HG02870 (cell line): ENCODE results near the gene ELK4.

Experiments
- ATAC-seq: cut with Tn5 transposase; IDR thresholded peaks from one replicate; pipeline ENCODE4 v1.9.1; 2021; ENCODE audit warnings: mild to moderate bottlenecking, moderate library complexity; ENCODE audit not compliant: unreplicated experiment

The ELK4 gene

DNA sequence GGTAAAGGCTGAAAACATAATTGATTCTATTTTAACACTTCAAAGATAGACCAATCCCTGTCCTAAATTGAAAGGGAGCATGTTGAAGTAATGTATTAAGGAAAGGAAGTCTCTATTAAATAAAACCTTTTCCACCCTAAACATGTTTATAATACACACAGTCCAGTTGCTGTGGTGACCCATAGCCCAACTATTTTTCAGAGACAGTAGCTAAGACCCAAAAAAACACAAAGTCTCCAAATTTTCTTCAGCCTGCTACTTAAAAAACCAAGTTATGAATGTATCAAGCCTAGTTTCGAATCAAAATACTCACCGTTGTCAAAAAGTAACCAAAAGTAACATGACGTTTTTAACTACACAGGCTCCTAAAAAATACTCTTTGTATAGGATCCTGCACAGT is 1.6 kb downstream of the ELK4 start:
- ATAC-seq: no peak

DNA sequence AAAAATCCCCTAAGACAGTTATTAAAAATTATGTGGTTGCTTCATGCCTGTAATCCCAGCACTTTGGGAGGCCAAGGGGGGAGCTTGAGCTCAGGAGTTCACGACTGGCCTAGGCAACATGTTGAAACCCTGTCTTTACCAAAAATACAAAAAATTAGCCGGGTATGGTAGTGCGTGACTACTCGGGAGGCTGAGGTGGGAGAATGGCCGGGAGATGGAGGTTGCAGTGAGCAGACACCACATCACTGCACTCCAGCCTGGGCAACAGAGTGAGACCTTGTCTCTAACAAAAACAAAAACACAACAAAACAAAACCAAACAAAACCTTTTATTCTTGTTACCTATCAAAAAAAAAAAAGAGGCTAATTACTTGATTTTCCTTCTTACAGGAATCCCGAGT is 2.1 kb downstream of the ELK4 start:
- ATAC-seq: no peak

DNA sequence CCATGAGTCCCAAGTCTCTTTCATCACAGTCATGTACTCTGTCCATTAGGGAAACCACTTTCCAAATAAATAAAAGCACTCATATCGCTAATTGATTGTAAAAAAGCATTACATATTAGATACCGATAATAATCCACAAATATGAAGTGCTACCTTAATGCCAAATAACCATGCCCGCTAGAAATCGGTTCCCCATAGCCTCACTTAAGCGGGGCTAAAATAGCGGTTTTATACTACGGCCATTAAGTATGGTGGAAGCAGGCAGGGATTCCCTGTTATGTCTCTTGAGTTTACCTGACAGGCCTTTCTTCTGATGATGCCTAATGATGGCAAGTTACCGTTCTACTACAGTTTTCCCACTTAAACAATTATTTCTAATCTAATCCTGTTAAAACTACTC is 3.9 kb downstream of the ELK4 start:
- ATAC-seq: no peak

DNA sequence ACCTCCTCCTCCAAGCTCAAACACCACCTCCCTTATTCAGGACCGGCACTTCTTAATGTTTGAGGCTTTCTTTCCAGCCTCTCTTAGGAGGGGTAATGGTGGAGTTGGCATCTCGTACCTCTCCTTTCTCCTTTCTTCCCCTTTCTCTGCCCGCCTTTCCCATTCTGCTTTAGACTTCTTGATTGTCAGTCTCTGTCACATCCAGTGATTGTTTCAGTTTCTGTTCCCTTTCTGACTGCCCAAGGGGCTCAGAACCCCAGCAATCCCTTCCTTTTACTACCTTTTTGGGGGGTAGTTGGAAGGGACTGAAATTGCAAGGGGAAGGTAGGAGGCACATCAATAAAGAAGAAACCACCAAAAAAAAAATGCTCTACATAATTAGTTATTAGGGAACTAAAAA is 5.6 kb downstream of the ELK4 start:
- ATAC-seq: no peak

DNA sequence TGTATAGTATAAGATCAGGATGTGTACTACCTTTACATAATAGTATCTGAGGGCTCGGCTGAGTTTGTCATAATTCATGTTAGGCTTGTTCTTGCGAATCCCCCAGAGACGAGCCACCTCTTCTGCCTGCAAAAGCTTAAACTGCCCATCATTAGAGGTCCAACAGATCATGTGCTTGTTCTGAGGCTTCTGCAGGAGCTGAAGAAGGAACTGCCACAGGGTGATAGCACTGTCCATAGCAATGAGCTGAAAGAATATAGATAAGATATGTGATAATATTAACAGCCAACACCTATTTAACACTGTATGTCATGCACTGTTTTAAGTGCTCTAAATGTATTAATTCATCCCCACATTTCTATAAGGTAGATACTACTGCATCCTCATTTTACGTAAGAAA is 8.2 kb downstream of the ELK4 start:
- ATAC-seq: no peak

DNA sequence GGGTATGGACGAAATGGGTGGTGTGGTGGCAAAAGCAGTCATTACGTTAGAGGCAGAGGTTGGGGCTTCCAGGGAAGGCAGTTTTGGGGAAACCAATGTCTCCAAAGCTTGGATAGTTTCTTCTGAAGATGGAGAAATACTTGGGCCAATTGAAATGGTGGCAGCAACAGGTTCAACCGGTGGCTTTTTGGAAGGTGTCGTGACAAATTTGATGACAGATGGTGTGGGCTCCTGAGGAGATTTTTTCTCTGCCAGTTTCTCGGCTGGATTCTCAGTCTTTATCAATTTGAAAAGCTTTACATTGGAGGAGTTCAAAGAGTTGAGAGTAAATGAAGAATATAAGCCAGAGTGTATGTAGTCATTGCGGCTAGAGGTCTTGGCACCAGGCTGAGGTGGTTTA is 11.5 kb downstream of the ELK4 start:
- ATAC-seq: no peak

DNA sequence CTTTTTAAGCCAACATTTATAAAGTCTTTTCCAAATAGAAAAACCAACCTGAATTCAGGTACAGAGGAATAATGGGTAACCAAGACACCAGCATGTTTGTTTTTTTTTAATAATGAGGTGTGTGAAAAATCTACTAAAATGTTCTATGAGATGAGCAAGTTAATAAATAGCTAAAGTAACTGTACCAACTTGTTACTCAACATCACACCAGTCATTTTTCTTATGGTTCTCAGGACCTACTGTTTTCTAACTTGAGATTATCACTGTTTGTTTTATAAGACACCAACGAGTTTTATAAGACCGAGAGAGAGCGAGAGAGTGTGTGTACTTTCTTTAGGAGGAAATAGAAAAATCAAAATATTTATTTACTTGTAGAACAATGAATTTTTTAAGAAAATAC is 12.4 kb downstream of the ELK4 start:
- no peak for ATAC-seq

DNA sequence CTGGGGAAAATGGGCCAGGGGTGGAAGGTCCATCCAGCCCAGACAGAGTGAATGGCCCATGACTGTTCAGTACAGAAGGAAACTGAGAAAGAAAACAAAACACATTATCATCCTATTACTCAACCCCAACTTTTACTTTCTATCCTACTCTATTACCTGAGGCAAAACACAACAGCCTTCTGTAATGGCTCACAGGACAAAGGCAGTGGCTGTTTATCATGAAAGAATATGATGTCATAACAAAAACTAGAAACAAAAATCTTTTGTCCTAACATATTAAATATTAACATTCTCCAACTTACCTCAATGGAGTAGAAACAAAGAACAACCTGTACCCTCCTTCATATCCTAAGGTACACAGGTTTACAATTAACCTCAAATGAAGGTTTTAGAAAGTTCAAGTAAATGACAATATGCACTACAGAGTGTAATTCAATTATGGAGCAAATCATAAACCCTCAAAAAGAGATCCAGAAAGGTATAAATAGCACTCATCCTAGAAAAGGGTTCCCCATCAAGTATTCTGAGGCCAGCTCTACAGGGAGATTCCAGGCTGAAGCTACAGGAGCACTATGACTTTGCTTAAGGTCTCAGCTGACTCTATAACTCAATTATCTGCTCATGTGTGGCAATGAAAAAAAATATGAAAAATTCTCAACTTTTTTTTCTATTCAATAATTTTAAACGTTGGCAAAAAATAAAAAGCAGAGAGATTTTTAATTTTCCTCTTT is 15.1 kb downstream of the ELK4 start:
- no peak for ATAC-seq

DNA sequence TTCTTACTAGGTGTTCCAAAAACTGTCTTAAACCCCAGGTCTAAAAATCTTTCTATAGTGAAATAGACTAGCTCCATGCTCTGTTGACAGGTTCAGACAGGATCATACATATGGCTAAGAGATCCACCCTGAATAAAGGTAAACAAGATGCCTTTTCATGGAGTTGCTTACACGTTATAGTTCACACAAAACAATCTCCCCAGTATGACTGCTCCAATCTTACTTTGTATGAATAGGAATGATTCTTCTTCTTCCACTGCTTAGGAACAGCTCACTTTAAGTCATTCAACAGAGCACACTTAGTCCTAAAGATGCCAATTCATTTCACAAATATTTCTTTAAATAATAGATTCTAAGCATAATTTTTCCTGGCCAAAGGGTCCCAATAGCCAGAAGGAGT is 16.0 kb downstream of the ELK4 start:
- no peak for ATAC-seq

DNA sequence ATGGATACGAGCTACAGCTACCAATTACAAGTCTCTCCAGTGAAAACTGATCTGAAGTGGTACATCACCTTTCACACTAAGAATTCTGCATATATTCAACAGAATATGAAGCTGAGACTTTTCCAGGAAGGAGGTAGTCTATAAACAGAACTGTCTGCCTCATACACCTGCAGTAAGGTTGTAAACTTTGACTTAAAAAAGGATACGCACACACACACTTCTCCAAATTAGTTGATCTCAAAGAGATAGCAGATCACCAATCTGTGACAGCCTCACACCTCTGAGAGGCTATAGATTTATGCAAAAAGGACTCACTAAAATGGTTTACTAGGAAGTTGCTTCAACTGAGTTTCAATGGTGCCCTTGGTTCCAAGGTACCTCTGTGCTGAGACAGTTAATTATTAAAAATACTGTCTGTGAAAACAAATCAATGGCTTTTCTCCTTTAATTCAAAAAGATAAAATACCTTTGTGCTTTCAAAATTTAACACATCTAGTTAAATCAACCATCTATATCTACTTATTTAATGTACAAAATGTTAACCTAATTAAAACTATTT is 17.9 kb downstream of the ELK4 start:
- ATAC-seq: no peak

DNA sequence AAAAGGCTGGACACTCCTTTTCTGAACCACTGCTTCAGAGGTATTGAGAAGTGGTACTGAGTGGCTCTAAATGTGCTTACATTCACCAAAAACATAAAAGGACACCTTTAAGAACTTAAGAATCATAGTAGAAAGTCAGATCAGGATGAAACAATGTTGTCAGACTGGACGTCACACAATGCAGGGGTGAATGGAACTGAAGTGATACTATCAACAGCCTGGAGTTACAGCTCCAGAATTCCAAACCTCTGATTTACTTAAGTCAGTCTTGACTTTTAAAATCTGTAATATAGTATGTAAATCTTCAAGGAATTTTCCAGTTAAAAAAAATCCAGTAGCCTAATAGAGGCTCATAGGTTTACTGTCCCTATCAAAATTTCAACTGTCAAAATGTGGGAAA is 19.3 kb downstream of the ELK4 start:
- ATAC-seq: no peak

DNA sequence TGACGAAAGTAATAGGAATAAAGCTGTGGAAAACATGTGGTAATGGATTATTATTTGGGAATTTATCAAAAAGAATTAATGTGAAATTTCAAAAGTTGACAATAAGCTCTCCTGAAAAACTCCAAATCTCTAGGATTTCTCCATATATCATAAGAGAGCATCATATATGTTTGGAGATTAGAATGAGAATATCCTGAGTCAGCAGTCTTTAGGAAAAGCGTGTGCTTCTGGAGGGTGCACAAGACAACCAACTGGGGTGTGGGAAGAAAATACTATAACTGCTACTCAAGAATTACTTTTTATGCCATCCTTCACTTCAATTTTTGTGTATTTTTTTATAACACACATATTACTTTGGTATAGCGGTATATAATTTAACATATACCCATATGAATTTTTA is 19.7 kb downstream of the ELK4 start:
- ATAC-seq: no peak

DNA sequence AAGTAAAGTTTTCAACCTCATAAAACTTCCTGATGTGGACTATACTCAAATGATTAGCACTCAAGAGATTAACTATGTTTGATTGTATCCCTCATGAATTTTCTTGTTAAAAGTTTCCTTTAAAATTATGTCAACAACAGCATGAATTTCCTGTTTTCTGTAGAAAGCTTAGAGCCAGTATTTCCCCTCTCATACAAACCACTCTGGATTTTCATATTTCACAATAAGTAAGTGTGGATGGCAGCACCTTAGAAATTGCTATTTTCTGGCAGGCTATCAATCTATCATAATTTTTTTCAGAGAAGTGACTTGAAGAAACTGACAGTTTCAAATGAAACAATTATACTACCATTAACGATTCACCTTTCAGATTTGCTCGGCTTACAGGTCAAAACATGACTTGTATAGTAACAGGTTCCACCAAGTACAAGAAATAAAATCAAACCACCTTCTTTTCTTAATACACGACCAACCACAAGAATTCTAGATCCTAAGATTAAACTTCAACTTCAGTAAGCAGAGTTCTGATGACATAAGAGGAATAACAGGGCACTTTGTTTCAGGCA is 20.8 kb downstream of the ELK4 start:
- no peak for ATAC-seq

DNA sequence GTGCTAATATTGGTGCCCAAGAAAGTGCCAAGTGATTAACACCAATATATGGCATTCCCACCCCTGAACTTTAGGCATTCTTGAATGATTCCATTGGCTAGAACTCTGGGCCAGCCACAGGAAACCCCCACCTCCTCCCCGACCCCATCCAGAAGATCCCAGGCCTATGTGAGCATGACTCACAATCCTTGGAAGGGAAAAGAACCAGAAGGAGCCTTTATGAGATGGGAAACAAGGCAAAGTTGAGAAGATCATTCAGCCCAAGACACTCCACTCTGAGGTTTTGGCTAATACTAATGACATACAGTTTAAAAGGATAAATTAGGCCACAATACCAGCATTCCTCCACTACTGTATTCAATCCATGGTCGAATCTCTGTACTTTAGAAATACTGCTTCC is 21.8 kb downstream of the ELK4 start:
- ATAC-seq: no peak

DNA sequence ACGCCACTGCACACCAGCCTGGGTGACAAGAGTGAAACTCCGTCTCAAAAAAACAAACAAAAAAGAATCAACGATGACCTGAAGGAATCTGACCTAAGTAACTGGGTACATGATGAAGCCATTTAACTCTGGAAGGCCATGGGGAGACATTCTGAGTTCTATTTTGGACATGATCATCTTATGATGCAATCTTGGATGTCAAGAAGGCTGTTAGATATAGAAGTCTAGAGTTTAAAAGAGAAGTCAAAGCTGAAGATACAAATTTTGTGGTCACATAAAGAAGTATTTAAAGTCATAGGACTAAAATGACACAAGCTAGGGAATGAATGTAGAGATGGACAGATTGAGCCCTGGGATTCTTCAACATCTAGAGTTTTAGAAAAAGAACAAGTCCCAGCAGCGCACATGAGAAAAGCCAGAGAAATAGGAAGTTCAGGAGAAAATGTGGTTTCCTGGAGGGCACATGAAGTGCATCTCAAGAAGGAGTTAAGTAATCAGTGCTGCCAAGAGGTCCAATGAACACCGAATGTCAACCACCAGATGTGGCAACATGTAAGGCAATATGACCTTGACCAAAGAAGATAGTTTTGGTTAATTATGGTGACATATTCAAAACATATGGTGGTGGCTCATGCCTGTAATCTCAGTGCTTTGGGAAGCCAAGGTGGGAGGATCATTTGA is 26.8 kb downstream of the ELK4 start:
- no peak for ATAC-seq

DNA sequence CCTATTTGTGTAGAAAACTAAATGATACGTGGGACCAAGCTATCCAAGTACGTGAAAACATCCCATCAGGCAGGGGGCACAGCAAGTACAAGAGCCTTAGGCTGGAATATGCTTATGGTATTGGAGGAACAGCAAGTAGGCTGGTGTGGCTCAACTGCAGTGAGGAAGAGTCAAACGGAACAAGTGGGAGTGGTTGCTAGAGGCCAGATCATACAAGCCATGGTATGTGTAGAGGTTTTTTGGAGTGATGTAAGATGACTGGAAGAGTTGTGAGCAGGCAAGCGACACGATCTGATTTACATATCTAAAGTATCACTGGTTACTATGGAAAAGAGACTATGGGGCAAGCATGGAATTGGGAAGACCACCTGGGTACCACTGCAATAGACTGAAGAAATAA is 27.8 kb downstream of the ELK4 start:
- no peak for ATAC-seq

DNA sequence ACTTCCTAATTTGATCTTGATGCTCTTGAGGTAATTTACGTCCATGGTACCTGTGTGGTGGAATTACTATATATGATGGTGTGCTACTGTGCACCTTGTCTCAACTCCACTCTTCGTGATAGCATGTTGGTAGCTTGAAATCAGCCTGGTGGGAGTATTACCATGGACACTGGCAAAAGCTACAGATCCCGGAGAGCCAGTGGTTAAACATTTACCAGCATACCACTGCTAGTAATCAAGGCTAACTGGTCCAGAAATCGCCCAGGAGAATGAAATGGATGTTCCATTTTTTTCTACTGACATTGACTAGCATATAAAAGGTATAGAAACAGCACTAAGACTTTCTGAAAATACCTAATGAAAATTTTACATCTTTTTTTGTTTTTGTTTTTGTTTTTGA is 30.6 kb downstream of the ELK4 start:
- ATAC-seq: no peak

DNA sequence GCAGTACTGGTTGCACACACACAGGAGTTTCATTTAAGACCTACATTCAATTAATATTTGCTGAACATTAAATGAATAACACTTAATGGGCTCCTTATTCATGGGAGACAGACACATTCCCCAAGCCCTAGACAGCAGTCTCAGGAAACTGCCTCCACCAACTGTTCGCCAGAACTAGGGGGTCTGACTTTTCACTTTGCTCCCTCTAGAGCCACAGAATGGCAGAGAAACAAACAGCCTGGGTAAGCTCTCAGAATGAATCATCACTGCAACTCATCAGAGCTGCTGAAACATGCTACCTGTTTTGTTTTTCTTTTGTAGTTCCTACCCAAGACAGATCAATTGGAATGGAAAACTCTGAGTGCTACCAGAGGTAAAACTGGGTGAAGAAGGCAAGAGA is 31.7 kb downstream of the ELK4 start:
- no peak for ATAC-seq

DNA sequence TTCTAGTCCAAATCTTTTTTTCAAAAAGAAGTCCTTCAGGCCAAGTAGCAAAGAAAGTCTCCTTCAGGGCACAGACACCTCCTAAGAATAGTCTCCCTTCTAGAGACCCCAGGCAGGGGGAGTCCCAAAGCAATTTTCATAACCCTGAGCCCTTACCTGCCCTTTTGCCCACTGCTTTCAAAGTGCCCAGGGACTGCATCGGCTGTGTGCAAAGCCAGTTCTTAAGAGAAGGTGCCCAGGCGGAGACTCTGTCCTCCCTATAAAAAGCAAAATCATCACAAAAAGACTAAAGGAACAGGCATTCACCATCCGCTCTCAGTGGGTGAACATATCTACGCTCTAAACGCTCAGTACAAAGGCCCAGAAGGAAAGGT is 32.2 kb downstream of the ELK4 start:
- no peak for ATAC-seq

DNA sequence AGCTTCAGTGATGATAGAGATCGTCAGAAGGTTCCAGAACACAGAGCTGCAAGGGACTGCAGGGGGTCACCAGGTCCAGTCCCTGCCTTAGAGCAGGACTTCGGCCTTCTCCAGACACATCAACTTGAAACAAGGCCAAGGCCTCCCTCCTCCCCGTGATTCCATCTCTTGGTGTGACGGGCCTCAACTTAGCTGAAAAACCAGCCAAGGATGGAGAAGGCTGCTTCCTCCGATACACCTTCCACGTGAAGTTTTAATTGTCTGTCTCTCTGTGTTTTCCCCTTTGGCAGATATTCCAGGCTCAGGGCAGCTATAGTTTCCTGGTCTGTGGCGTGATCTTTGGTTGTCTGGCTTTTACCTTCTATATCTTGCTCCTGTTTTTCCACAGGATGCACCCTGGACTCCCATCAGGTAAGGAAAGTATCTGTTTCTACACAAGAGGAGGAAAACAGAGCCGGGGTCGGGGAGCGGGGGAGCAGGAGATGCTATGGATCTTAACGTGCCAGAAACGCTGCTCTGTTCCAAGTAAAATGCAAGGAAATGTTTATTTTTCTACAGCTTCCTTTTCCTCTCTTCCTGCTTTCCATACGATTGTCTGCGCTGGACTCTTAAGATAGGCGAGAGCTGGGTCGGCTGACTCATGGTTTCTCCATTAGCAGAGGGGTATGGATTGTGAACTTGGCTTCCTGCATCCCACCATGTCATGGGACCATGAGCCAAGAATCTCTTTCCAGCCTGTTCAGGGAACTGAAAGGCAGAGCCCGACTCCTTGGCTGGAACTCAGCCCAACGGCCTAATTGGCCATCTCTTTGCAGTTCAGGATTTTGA is 32.8 kb downstream of the ELK4 start:
- no peak for ATAC-seq

DNA sequence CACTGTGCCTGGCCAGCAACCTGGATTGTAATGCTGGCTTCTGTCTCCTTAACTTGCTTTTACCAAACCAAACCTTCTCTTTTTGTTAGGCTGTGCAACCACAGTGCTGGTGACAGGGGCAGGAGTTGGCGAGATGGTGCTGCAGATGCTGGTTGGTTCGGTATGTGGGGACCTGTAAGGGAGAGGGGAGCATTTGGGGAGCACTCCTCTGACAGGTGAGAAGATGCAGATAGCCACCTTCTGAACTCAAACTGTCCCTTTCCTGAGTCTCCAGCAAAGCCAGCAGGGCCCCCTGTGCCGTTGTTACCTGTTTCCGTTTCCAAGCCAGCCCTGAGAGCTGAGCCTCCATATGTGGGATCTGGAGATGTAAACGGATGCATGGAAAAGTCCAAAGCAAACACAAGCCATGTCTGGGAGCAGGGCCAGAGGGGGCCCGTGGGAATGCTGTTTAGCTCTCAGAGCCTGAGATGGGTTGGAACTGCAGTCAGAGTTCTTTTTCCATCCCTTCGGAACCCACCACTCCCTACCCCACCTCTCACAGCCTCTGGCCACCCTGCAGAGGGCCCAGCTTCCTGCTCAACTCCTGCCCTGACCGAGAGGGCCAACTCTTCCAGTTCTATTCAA is 34.0 kb downstream of the ELK4 start:
- ATAC-seq: no peak
